ENCODE results near the gene SLC25A20.

- peak; percentile 14; the same call in 1 of the 2 replicates for TF ChIP-seq CTCF (conservative IDR thresholded peaks at IDR 0.05; ENCODE audit: low read length)
- no peak for TF ChIP-seq EZH2phosphoT487 (IDR thresholded peaks at IDR 0.05; ENCODE audit: borderline replicate concordance)
Measured at GRCh38 chr3:48918388-48919214, 19.9 kb upstream of the SLC25A20 start, which contains the start of gene ARIH2.
